PFSK-1 (cell line): ENCODE data around the gene TMEM131.

Source experiments
- POLR2AphosphoS5 ChIP-seq: IDR thresholded peaks from 2 replicates; pipeline ENCODE4 v1.6.1; 2012; ENCODE audit warnings: low read depth, mild to moderate bottlenecking, control low read depth, low read length, moderate library complexity
- SIN3A ChIP-seq: IDR thresholded peaks from 2 replicates; pipeline ENCODE4 v1.6.1; 2012; ENCODE audit warnings: mild to moderate bottlenecking, low read length, moderate library complexity, borderline replicate concordance; ENCODE audit not compliant: insufficient read depth
- TAF1 ChIP-seq: IDR thresholded peaks from 2 replicates; pipeline ENCODE4 v1.6.1; 2012; ENCODE audit warnings: low read length, control low read depth, borderline replicate concordance; ENCODE audit not compliant: insufficient read depth

GRCh38 chr2:97779141-97779540, 216.6 kb downstream of the TMEM131 start:
- TF ChIP-seq POLR2AphosphoS5 (no peak), TAF1 (no peak), SIN3A (no peak)
